ENCODE measurements around the gene WDR43. TPM values are rescaled to one million over a fixed set of nuclear protein-coding genes. Genes with fewer than 3 reads are reported as not detected.

The WDR43 gene
- total RNA-seq, 2 donors from 2014 or later = 33.3 to 41.7 TPM

- TF ChIP-seq CTCF (IDR thresholded peaks at IDR 0.05) = no peak
- Histone ChIP-seq H3K36me3 (no peaks in the 10 kb centered on the region), H3K9ac (ENCODE audit: low read depth in 2 of 2, low read length in 2 of 2) (no peak overlapping the region), H3K27ac (no peak overlapping the region), H3K27me3 (no peaks in the 10 kb centered on the region), H3K9me3 (no peaks in the 10 kb centered on the region), H3K4me1 (peaks cover 6% of the 10 kb centered on the region), H3K4me3 (no peak overlapping the region)
- intact Hi-C loops (cut with DNase I) = no loop called here
- DNase-seq = no peak
Measured at GRCh38 chr2:28952836-28953211, 58.4 kb downstream of the WDR43 start.

- TF ChIP-seq CTCF (IDR thresholded peaks at IDR 0.05) = no peak
- H3K9ac ChIP-seq (ENCODE audit: low read depth in 2 of 2, low read length in 2 of 2) = no peak overlapping the region
- intact Hi-C loops (cut with DNase I) = loop anchor here (5.0 kb wide), 2 partner anchors 1072 to 1117 kb away; no protein-coding TSS in a partner anchor
Measured at GRCh38 chr2:28955467-28955866, 61.0 kb downstream of the WDR43 start.

GRCh38 chr2:28956415-28956826, 62.0 kb downstream of the WDR43 start:
- Histone ChIP-seq H3K27ac (no peak overlapping the region), H3K9me3 (no peaks in the 10 kb centered on the region), H3K36me3 (no peaks in the 10 kb centered on the region), H3K27me3 (no peaks in the 10 kb centered on the region), H3K9ac (ENCODE audit: low read depth in 2 of 2, low read length in 2 of 2) (no peak overlapping the region), H3K4me3 (no peak overlapping the region), H3K4me1 (peaks cover 6% of the 10 kb centered on the region)
- TF ChIP-seq CTCF (IDR thresholded peaks at IDR 0.05) = no peak
- no peak for DNase-seq
- intact Hi-C loops (cut with DNase I) = loop anchor here (5.0 kb wide), 2 partner anchors 1071 to 1116 kb away; no protein-coding TSS in a partner anchor

More at GRCh38 chr2:28955467-28955866, 61.0 kb downstream of the WDR43 start:
- H3K4me1 ChIP-seq = peaks cover 6% of the 10 kb centered on the region
- H3K27ac ChIP-seq = no peak overlapping the region
- H3K27me3 ChIP-seq = no peaks in the 10 kb centered on the region
- H3K9me3 ChIP-seq = no peaks in the 10 kb centered on the region
- no peaks in the 10 kb centered on the region for H3K36me3 ChIP-seq
- no peak for DNase-seq
- H3K4me3 ChIP-seq = no peak overlapping the region

GRCh38 chr2:28956890-28957289, 62.4 kb downstream of the WDR43 start:
- no peaks in the 10 kb centered on the region for H3K9me3 ChIP-seq
- intact Hi-C loops (cut with DNase I) = loop anchor here (5.0 kb wide), 2 partner anchors 1070 to 1115 kb away; no protein-coding TSS in a partner anchor
- no peak overlapping the region for H3K27ac ChIP-seq
- DNase-seq = no peak
- H3K4me1 ChIP-seq = peaks cover 6% of the 10 kb centered on the region
- H3K27me3 ChIP-seq = no peaks in the 10 kb centered on the region
- H3K36me3 ChIP-seq = no peaks in the 10 kb centered on the region
- H3K9ac ChIP-seq (ENCODE audit: low read depth in 2 of 2, low read length in 2 of 2) = no peak overlapping the region
- no peak for TF ChIP-seq CTCF (IDR thresholded peaks at IDR 0.05)
- no peak overlapping the region for H3K4me3 ChIP-seq

GRCh38 chr2:28958689-28959088, 64.2 kb downstream of the WDR43 start:
- peak; percentile 53 for DNase-seq

More at GRCh38 chr2:28958689-28959088, 64.2 kb downstream of the WDR43 start:
- Histone ChIP-seq H3K4me3 (no peak overlapping the region), H3K4me1 (no peaks in the 10 kb centered on the region), H3K9me3 (no peaks in the 10 kb centered on the region), H3K36me3 (no peaks in the 10 kb centered on the region), H3K9ac (ENCODE audit: low read depth in 2 of 2, low read length in 2 of 2) (no peak overlapping the region), H3K27ac (no peak overlapping the region), H3K27me3 (no peaks in the 10 kb centered on the region)
- TF ChIP-seq CTCF (IDR thresholded peaks at IDR 0.05) = peak; percentile 32
- intact Hi-C loops (cut with DNase I) = loop anchor here (1.0 to 5.0 kb wide), 3 partner anchors 239 to 1114 kb away; no protein-coding TSS in a partner anchor
